PC-3 (cell line): ENCODE measurements around the gene CNN1. TPM values are rescaled to one million over a fixed set of nuclear protein-coding genes. Genes with fewer than 3 reads are reported as not detected.

Experiments
- ATAC-seq: fragments of 200-7000 bp; cut with Tn5 transposase; 2 replicates; pipeline ENCODE4 v1.9.1; 2020; ENCODE audit warnings: mild to moderate bottlenecking, moderate library complexity
- BruUV-seq: library from RNA; stranded (reverse); fragments of 400-500 nt; replicated peaks from 2 replicates; lab custom pipeline; 2021; lab: Mats Ljungman, UMichigan
- CTCF ChIA-PET: fragments of 300-600 bp; sonication (Branson Sonifier 250); formaldehyde crosslinking; loops from one replicate; lab custom pipeline; 2022; ENCODE audit warnings: antibody characterized with exemption; lab: Charles Lee
- POLR2A ChIA-PET: fragments of 300-600 bp; sonication (Branson Sonifier 250); formaldehyde crosslinking; loops from one replicate; lab custom pipeline; 2022; ENCODE audit warnings: antibody characterized with exemption; ENCODE audit not compliant: unreplicated experiment; lab: Charles Lee
- DNase-seq: peaks from one replicate; pipeline ENCODE4 v3.0.0-alpha.2; 2015
- H2AFZ ChIP-seq: fragments of 300-600 bp; sonication (generic); 2 replicates; pipeline ENCODE4 v1.6.0; 2016; ENCODE audit warnings: antibody characterized with exemption, low read length
- H3F3A ChIP-seq: fragments of 300-600 bp; sonication (generic); one replicate; pipeline ENCODE4 v1.6.0; 2017; ENCODE audit warnings: antibody characterized with exemption, low read length, control low read depth, mild to moderate bottlenecking; ENCODE audit not compliant: unreplicated experiment
- H3K27ac ChIP-seq: fragments of 300-600 bp; sonication (generic); 2 replicates; pipeline ENCODE4 v1.5.1; 2016; ENCODE audit warnings: mild to moderate bottlenecking, low read length
- H3K27me3 ChIP-seq: fragments of 300-600 bp; sonication (generic); 2 replicates; pipeline ENCODE4 v1.6.1; 2016; ENCODE audit warnings: low read length, mixed read lengths
- H3K36me3 ChIP-seq: fragments of 300-600 bp; sonication (generic); 2 replicates; pipeline ENCODE4 v1.6.1; 2016; ENCODE audit warnings: low read depth, mixed run types, low read length, mixed read lengths
- H3K4me1 ChIP-seq: fragments of 300-600 bp; sonication (generic); 2 replicates; pipeline ENCODE4 v1.5.1; 2016; ENCODE audit warnings: low read length; ENCODE audit not compliant: insufficient read depth
- H3K4me2 ChIP-seq: fragments of 300-600 bp; sonication (generic); 2 replicates; pipeline ENCODE4 v1.6.0; 2016; ENCODE audit warnings: low read length
- H3K4me3 ChIP-seq: fragments of 300-600 bp; sonication (generic); 2 replicates; pipeline ENCODE4 v1.5.1; 2016; ENCODE audit warnings: mild to moderate bottlenecking, low read length, mixed read lengths
- H3K79me2 ChIP-seq: fragments of 300-600 bp; sonication (generic); 2 replicates; pipeline ENCODE4 v1.6.1; 2017; ENCODE audit warnings: low read length, mixed read lengths
- H3K9ac ChIP-seq: fragments of 300-600 bp; sonication (generic); 2 replicates; pipeline ENCODE4 v1.6.0; 2016; ENCODE audit warnings: mild to moderate bottlenecking, low read length
- H3K9me2 ChIP-seq: fragments of 300-600 bp; sonication (generic); replicated peaks from 2 replicates; pipeline ENCODE4 v1.6.1; 2016; ENCODE audit warnings: mixed run types, low read length, mixed read lengths
- H3K9me3 ChIP-seq: fragments of 300-600 bp; sonication (generic); 2 replicates; pipeline ENCODE4 v1.6.1; 2016; ENCODE audit warnings: low read length, mixed read lengths
- H4K20me1 ChIP-seq: fragments of 300-600 bp; sonication (generic); 2 replicates; pipeline ENCODE4 v1.6.1; 2016; ENCODE audit warnings: low read length, mixed read lengths
- EZH2 ChIP-seq: fragments of 300-600 bp; sonication (generic); IDR thresholded peaks from one replicate; pipeline ENCODE4 v1.6.1; 2017; ENCODE audit warnings: antibody characterized with exemption, mild to moderate bottlenecking, low read length; ENCODE audit not compliant: unreplicated experiment
- EZH2phosphoT487 ChIP-seq: fragments of 300-600 bp; sonication (generic); IDR thresholded peaks from 2 replicates; pipeline ENCODE4 v1.6.1; 2018; ENCODE audit warnings: mild to moderate bottlenecking, antibody characterized with exemption, low read length, borderline replicate concordance
- intact Hi-C: fragments of 100-400 bp; cut with micrococcal nuclease; formaldehyde crosslinking; loops from 2 replicates; pipeline ENCODE4 v1.9.0; 2023
- total RNA-seq: library from RNA; depleted of rRNA; stranded (reverse); fragments of >200 nt; gene quantifications from 2 replicates; pipeline ENCODE4 v1.2.3, GENCODE V29; 2014
- TF ChIP-seq, protein P1 (sequence below): fragments of 300-600 bp; sonication (generic); conservative IDR thresholded peaks from 2 replicates; pipeline ENCODE4 v1.5.1; 2017; ENCODE audit warnings: antibody characterized with exemption, low read depth, mild to moderate bottlenecking, low read length

Gene CNN1
- total RNA-seq, 1 experiment from 2014 or later = 0.77 TPM

DNA sequence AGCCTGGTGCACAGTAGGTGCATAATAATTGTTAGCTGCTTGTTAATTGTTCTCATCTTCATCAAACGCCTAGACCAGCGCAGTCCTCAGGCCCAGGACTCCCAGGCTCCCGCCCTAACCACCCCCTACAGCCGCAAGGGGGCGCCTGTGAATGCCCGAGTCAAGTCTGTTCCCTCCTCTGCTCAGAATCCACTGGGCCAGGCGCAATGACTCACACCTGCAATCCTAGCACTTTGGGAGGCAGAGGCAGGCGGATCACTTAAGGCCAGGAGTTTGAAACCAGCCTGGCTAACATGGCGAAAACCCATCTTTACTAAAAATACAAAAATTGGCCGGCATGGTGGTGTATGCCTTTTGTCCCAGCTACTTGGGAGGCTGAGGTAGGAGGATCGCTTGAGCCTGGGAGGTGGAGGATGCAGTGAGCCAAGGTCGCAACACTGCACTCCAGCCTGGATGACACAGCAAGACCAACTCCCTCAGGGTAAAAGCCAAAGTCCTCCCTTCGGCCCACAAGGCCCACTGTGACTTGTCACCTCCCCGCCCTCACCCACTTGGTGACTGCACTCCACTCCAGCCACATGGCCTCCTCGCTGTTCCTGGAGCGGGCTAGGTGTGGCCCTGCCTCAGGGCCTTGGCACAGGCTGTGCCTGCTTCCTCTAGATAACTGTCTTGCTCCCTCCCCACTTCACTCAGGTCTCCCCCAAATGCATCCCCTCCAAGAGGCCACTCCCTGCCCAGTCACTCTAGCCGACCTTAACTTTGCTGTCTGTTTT is 42.1 kb upstream of the CNN1 start:
- TF ChIP-seq, protein P1, sequence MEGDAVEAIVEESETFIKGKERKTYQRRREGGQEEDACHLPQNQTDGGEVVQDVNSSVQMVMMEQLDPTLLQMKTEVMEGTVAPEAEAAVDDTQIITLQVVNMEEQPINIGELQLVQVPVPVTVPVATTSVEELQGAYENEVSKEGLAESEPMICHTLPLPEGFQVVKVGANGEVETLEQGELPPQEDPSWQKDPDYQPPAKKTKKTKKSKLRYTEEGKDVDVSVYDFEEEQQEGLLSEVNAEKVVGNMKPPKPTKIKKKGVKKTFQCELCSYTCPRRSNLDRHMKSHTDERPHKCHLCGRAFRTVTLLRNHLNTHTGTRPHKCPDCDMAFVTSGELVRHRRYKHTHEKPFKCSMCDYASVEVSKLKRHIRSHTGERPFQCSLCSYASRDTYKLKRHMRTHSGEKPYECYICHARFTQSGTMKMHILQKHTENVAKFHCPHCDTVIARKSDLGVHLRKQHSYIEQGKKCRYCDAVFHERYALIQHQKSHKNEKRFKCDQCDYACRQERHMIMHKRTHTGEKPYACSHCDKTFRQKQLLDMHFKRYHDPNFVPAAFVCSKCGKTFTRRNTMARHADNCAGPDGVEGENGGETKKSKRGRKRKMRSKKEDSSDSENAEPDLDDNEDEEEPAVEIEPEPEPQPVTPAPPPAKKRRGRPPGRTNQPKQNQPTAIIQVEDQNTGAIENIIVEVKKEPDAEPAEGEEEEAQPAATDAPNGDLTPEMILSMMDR = peak; percentile 92
- TF ChIP-seq EZH2 = no peak
- TF ChIP-seq EZH2phosphoT487 = no peak
- no peak overlapping the region for H3K27ac ChIP-seq
- H4K20me1 ChIP-seq = no peaks in the 10 kb centered on the region
- H3K4me2 ChIP-seq = no peak overlapping the region
- POLR2A ChIA-PET = no interaction called here
- no peaks in the 10 kb centered on the region for H3K4me1 ChIP-seq
- H3F3A ChIP-seq = no peaks in the 10 kb centered on the region
- ATAC-seq (peak; percentile 99), DNase-seq (peak; percentile 84)
- no TSS peak for BruUV-seq
- CTCF ChIA-PET = interaction anchor here (0.5 kb wide), 1 partner anchor 41 kb away, joined by 3 read pairs; no protein-coding TSS in a partner anchor
- intact Hi-C loops = loop anchor here (5.0 kb wide), 1 partner anchor 91 kb away; no protein-coding TSS in a partner anchor
- H3K9me2 ChIP-seq = no peaks in the 10 kb centered on the region
- H3K27me3 ChIP-seq = no peaks in the 10 kb centered on the region
- H3K9ac ChIP-seq = no peak overlapping the region
- no peaks in the 10 kb centered on the region for H3K9me3 ChIP-seq
- H2AFZ ChIP-seq = no peak overlapping the region
- H3K79me2 ChIP-seq = no peaks in the 10 kb centered on the region
- no peaks in the 10 kb centered on the region for H3K36me3 ChIP-seq
- no peak overlapping the region for H3K4me3 ChIP-seq

DNA sequence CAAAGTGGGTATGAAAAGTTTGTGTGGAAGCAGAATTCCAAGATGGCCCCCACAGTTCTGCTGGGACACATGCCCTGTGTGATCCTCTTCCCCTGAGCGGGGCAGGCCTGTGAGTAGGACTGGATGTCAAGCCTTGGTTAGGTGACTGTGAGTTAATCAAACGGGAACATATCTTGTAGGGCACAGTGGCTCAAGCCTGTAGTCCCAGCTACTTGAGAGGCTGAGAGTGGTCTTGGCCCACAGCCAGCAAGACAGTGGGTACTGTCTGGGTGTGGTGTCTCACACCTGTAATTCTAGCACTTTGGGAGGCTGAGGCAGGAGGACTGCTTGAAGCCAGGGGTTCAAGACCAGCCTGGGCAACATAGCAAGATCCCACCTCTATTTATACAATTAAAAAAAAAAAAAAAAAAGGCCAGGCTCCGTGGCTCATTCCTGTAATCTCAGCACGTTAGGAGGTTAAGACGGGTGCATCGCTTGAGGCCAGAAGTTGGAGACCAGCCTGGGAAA is 39.4 kb upstream of the CNN1 start:
- H3K9ac ChIP-seq = no peak overlapping the region
- DNase-seq (no peak), ATAC-seq (no peak)
- H3K36me3 ChIP-seq = no peaks in the 10 kb centered on the region
- intact Hi-C loops = loop anchor here (5.0 kb wide), 1 partner anchor 88 kb away; no protein-coding TSS in a partner anchor
- H4K20me1 ChIP-seq = no peaks in the 10 kb centered on the region
- no peak overlapping the region for H3K27ac ChIP-seq
- H3F3A ChIP-seq = no peaks in the 10 kb centered on the region
- no TSS peak for BruUV-seq
- H3K4me3 ChIP-seq = no peak overlapping the region
- TF ChIP-seq, protein P1 = no peak
- no peak for TF ChIP-seq EZH2
- TF ChIP-seq EZH2phosphoT487 = no peak
- H2AFZ ChIP-seq = no peak overlapping the region
- CTCF ChIA-PET = no interaction called here
- no peaks in the 10 kb centered on the region for H3K9me2 ChIP-seq
- H3K4me2 ChIP-seq = no peak overlapping the region
- no peaks in the 10 kb centered on the region for H3K27me3 ChIP-seq
- POLR2A ChIA-PET = no interaction called here
- H3K9me3 ChIP-seq = no peaks in the 10 kb centered on the region
- H3K79me2 ChIP-seq = no peaks in the 10 kb centered on the region; the same call in 1 of the 2 replicates
- peaks cover under 1% of the 10 kb centered on the region for H3K4me1 ChIP-seq
